ENCODE measurements around the gene DDAH1. TPM values are rescaled to one million over a fixed set of nuclear protein-coding genes. Genes with fewer than 3 reads are reported as not detected.

Gene DDAH1
- total RNA-seq, 1 donor from 2014 or later, result 10.8 TPM

- no peak overlapping the region for H3K4me3 Mint-ChIP-seq (ENCODE audit: unreplicated experiment)
- no peak for DNase-seq (ENCODE audit: low spot score)
- peaks cover 6% of the 10 kb centered on the region for H3K36me3 Mint-ChIP-seq (ENCODE audit: low read depth, unreplicated experiment)
- H3K9me3 Mint-ChIP-seq (ENCODE audit: unreplicated experiment), result no peaks in the 10 kb centered on the region
- no peaks in the 10 kb centered on the region for H3K4me1 Mint-ChIP-seq (ENCODE audit: unreplicated experiment)
- no peak overlapping the region for H3K27ac Mint-ChIP-seq (ENCODE audit: unreplicated experiment)
- no peak for TF ChIP-seq CTCF (IDR thresholded peaks at IDR 0.05; ENCODE audit: unreplicated experiment)
- H3K27me3 Mint-ChIP-seq (ENCODE audit: unreplicated experiment), result no peaks in the 10 kb centered on the region
Observed at GRCh38 chr1:85448358-85448757, 16.6 kb downstream of the DDAH1 start.

- no peak for TF ChIP-seq CTCF (IDR thresholded peaks at IDR 0.05; ENCODE audit: unreplicated experiment)
- no peak overlapping the region for H3K27ac Mint-ChIP-seq (ENCODE audit: unreplicated experiment)
- no peak for DNase-seq (ENCODE audit: low spot score)
- H3K9me3 Mint-ChIP-seq (ENCODE audit: unreplicated experiment), result no peaks in the 10 kb centered on the region
- peaks cover 6% of the 10 kb centered on the region for H3K36me3 Mint-ChIP-seq (ENCODE audit: low read depth, unreplicated experiment)
- no peaks in the 10 kb centered on the region for H3K4me1 Mint-ChIP-seq (ENCODE audit: unreplicated experiment)
- H3K27me3 Mint-ChIP-seq (ENCODE audit: unreplicated experiment), result no peaks in the 10 kb centered on the region
- H3K4me3 Mint-ChIP-seq (ENCODE audit: unreplicated experiment), result no peak overlapping the region
Observed at GRCh38 chr1:85447006-85447943, 17.7 kb downstream of the DDAH1 start.

GRCh38 chr1:85445906-85446305 is 19.1 kb downstream of the DDAH1 start:
- Mint-ChIP-seq H3K4me3 (ENCODE audit: unreplicated experiment) (no peak overlapping the region), H3K27ac (ENCODE audit: unreplicated experiment) (no peak overlapping the region), H3K4me1 (ENCODE audit: unreplicated experiment) (no peaks in the 10 kb centered on the region), H3K27me3 (ENCODE audit: unreplicated experiment) (no peaks in the 10 kb centered on the region), H3K36me3 (ENCODE audit: low read depth, unreplicated experiment) (peaks cover 6% of the 10 kb centered on the region), H3K9me3 (ENCODE audit: unreplicated experiment) (no peaks in the 10 kb centered on the region)
- no peak for TF ChIP-seq CTCF (IDR thresholded peaks at IDR 0.05; ENCODE audit: unreplicated experiment)
- no peak for DNase-seq (ENCODE audit: low spot score)

- no peaks in the 10 kb centered on the region for H3K4me1 Mint-ChIP-seq (ENCODE audit: unreplicated experiment)
- no peak overlapping the region for H3K27ac Mint-ChIP-seq (ENCODE audit: unreplicated experiment)
- no peaks in the 10 kb centered on the region for H3K27me3 Mint-ChIP-seq (ENCODE audit: unreplicated experiment)
- peaks cover 2% of the 10 kb centered on the region for H3K36me3 Mint-ChIP-seq (ENCODE audit: low read depth, unreplicated experiment)
- no peak for TF ChIP-seq CTCF (IDR thresholded peaks at IDR 0.05; ENCODE audit: unreplicated experiment)
- H3K4me3 Mint-ChIP-seq (ENCODE audit: unreplicated experiment), result no peak overlapping the region
- no peak for DNase-seq (ENCODE audit: low spot score)
- H3K9me3 Mint-ChIP-seq (ENCODE audit: unreplicated experiment), result no peaks in the 10 kb centered on the region
Observed at GRCh38 chr1:85444381-85444780, 20.6 kb downstream of the DDAH1 start.

- Mint-ChIP-seq H3K27me3 (ENCODE audit: unreplicated experiment) (no peaks in the 10 kb centered on the region), H3K9me3 (ENCODE audit: unreplicated experiment) (no peaks in the 10 kb centered on the region), H3K36me3 (ENCODE audit: low read depth, unreplicated experiment) (peaks cover 2% of the 10 kb centered on the region), H3K27ac (ENCODE audit: unreplicated experiment) (no peak overlapping the region), H3K4me3 (ENCODE audit: unreplicated experiment) (no peak overlapping the region), H3K4me1 (ENCODE audit: unreplicated experiment) (no peaks in the 10 kb centered on the region)
- DNase-seq (ENCODE audit: low spot score), result no peak
- TF ChIP-seq CTCF (IDR thresholded peaks at IDR 0.05; ENCODE audit: unreplicated experiment), result no peak
Observed at GRCh38 chr1:85440612-85441011, 24.3 kb downstream of the DDAH1 start.
